HG02943 (cell line): ENCODE measurements around the gene DROSHA.
"Not testable (repeated sequence)": the region's sequence is repeated elsewhere in the genome, so short reads cannot be mapped to it uniquely, and the experiment has no call there.

Experiments used
- ATAC-seq: cut with Tn5 transposase; IDR thresholded peaks from one replicate; pipeline ENCODE4 v1.9.1; 2021; ENCODE audit warnings: mild to moderate bottlenecking, low read depth, moderate library complexity; ENCODE audit not compliant: unreplicated experiment

The DROSHA gene

DNA sequence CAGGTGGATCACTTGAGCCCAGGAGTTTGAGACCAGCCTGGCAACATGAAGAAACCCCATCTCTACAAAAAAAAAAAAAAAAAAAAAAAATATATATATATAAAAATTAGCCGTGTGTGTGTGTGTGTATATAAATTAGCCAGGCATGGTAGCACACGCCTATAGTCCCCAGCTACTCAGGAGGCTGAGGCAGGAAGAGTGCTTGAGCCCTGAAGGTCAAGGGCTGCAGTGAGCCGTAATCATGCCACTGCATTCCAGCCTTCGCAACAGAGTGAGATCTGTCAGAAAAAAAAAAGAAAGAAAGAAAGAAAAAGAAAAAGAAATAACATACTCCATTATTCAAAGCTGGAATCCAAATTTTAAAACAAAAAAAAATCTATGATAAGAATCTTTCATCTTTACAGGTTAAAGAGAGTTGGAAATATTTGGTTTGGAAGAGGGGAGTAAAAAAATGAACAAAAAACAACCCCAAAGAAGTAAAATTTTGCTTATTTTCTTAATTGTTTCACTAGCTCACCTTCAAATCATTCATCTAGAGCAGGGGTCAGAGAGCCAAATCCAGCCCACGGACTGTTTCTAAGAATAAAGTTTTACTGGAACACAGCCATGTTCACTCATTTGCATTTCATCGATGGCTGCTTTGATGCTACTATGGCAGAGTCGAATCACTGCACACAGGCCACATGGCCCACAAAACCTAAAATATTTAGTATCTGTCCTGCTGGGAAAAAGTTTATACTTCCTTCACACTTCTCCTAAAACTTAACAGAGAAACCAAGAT is 109.9 kb downstream of the DROSHA start:
- ATAC-seq, result no peak

- no peak for ATAC-seq
Measured at GRCh38 chr5:31417512-31417911, 114.4 kb downstream of the DROSHA start.

DNA sequence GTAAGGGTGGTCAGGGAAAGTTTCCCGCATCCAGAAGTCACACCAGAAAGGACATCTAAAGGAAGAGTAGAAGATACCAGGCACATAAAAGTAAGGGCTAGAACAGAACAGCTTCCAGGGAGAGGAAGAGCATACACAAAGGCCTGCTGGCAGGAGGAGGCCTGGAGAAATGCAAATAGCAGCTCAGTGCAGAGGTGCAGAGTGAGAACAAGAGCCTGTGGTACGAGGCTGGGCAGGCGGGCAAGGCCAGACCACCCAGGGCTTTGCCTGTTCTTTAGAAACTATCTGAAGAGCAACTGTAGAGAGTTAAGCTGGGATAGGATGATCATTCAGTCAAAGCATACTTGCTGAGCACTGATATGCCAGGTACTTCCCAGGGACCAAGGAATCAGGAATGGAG is 115.3 kb downstream of the DROSHA start:
- no peak for ATAC-seq

- ATAC-seq, result no peak
Measured at GRCh38 chr5:31415960-31416359, 115.9 kb downstream of the DROSHA start.

DNA sequence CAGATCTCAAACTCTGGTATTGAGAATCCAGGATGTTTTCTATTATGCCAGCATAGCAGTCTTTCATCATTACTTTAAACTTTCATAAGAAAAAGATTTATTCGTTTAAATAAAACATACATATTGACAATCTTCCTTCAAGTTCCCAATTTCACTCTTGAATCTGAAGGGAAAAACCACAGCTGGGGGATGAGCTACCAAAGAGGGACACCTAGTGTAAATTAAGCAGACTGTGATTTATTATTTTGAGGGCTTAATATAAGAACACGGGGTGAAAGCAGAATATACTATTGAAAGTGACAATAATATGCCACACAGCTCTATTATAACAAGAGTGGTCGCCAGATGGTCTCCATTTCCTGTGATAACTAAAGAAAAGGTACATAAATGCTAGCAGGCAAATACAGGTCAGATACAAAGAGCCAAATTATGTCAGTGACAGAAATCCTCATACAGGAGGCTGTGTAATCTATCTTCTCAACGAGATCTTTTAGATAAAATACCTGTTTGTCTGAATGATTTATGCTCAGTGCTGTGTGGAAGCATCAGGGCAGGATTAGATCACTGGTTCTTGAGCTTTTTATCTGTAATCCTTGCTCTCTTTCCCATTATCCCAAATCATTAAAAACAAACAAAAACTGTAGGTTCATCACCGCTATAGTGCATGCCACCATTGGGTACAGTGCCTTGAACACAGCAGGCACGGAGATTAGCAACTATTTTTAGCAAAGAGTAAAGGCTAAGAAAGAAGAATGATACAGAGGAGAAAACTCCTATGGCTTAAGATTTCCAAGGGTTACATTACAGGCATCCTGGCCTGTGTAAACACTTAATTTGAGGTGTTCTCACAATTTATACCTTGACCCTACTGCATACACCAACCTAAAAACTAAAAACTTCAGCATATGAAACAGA is 116.6 kb downstream of the DROSHA start:
- ATAC-seq, result no peak

GRCh38 chr5:31413030-31413812 is 118.7 kb downstream of the DROSHA start:
- ATAC-seq, result no peak

DNA sequence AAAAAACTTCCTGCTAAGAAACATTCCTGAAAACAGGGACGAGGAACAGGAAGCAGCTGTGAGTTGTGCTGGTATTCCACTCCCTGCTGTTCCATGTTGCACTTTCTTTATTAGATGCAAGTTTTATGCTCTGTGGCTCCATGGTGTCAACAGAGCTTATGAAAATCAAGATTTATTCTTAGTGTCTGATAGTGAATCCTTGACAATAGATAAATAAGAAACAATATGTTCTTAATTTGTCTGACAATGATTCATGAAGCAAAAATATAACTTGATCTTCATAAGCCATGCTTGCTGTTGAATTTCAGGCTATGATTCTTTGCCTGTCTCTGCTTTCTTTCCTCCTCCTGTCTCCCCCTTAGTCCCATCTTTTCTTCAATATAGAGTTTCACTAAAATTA is 119.6 kb downstream of the DROSHA start:
- ATAC-seq, result no peak

DNA sequence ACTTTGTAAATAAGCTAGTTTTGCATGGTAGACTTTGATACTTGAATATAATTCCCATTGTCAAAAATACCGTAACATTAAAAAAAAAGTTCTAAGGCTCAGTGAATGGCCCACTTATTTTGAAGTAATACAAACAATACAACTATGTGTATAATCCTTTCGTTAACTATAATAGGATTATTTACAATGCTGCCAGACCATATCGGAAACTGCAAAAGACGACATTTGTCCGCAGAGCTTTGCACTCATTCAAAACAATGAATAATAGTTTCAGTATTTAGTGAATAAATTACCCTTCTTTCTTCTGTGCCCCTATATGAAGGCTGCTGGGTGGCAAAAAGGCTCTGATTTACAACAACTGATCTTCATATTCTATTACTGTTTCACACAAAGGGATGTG is 121.8 kb downstream of the DROSHA start:
- no peak for ATAC-seq

- ATAC-seq, result no peak
Measured at GRCh38 chr5:31408814-31409213, 123.1 kb downstream of the DROSHA start.

DNA sequence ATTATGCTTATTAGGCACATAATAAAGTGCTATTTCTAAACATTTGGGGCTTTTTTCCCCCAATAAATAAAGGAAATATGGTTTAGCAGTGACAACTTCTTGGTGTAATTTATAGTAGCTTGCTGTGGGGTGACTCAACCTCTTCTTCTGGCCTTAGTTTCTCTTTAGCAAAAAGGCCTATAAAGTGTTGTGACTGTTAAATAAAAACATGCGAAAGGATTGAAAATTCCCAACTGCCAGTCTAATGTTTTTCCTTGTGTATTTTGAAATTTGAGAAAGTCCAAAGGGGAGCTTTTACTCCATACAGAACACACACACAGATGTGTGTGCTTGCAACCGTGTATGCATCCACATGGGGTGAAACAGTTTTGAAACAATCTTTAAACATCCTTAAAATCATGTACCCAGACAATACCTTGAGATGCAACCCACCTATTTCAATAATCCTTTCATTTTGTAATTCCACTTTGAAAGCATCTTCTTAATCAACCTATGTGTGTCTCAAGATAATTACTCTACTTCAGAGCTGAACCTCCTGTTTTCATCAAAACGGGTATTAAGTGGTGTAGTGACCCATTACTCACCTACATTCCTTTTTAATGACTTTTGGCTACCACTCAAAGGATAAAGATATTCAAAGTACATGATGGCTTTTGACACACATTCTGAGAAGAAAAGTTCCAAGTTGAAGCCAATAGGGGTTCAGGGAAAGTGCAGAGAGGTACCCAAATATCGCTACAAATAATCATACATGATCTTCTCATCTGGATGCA is 123.8 kb downstream of the DROSHA start:
- ATAC-seq, result no peak

DNA sequence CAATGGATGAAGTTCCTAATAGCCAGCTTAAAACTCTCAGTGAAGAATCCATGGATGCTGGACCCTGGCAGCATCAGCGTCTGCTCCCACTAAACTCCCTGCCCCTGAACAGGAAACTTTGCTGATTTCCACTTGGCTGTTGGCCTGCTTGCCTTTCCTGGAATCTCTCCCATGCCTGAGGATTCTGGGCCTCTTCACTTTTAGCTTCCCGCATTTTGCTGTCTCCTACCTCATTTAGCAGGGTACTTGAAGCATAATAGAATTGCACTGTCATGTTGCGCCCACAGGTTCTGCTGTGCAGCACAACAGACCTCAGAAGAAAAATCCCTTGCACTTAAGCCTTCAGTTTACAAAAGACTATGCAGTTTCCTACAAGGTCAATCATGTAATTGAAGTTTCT is 127.6 kb downstream of the DROSHA start:
- no peak for ATAC-seq

DNA sequence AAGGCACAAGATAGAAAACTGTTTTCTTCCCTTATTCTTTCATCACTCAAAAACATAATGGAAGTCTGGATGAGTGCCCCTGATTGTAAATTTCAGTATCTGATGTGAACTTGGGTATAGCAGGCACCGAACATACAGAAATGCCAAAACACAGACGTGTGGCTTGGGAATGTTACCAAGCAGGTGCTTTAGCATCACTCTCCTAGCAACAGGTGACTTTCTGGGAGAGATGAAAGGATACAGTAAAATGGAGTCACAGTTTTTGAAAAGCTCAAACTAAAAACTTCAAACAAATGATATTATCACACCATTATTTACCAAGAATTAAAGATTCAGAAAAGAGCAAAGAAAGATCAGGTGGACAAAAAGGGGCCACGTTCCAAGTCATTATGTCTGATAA is 130.2 kb downstream of the DROSHA start:
- no peak for ATAC-seq

DNA sequence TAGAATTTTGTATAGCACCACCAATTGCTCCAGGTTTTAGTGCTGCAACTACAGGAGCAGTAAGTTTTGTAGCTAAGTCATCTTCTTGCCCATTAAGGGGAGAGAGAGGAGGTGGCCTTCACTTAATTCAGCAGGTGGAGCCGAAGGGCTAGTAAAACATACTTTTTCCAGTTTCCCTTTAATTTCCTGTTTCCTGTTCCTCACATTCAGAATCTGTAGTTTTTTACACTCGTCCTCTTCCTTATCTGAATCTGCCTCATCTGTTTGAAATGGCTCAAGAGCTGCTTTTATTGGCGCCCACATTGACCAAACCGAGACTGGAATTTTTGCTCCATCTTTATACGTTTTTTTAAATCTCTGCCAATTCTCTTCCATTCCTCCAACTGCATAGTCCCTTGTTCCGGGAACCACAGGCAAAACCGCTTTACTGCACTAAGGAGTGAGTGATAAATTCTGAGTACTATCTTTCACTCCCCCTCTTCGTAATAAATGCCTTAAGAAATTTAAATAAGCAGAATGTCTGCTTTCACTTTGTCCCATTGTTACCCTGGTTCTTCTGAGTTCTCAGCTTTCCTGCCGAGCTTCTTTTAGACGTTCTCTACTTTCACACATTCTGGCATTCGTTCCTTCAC is 133.9 kb downstream of the DROSHA start:
- no peak for ATAC-seq

DNA sequence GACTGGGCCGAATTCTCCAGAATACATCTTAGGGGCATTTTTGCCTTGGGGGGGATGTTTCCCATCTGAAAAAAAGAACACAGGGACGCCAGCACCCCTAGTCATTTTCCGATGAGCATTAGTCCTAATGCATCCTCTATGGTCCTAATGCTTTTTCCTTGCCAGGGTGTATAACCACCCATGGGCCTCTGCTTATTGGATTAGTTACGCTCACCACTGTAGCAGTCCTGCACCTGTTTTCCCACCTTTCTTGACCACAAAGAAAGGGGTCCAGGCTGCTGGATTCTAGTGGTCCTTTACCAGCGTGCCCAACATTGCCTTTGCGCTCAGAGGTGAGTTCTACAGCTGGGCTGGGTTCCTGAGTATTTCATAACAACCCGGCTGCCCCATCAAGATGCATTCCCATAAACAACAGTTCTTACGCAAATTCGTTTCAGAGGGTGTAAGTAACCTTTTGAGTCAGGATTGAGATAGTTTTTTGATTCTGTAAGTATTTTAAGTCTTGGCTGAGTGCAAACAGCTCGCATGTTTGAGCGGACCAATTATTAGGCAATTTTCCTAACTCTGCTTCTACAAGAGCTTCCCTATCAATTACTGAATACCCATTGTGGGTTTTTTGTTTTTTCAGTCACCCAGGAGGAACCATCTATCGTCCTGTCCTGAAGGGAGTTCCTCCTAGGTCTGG is 135.1 kb downstream of the DROSHA start:
- no peak for ATAC-seq

DNA sequence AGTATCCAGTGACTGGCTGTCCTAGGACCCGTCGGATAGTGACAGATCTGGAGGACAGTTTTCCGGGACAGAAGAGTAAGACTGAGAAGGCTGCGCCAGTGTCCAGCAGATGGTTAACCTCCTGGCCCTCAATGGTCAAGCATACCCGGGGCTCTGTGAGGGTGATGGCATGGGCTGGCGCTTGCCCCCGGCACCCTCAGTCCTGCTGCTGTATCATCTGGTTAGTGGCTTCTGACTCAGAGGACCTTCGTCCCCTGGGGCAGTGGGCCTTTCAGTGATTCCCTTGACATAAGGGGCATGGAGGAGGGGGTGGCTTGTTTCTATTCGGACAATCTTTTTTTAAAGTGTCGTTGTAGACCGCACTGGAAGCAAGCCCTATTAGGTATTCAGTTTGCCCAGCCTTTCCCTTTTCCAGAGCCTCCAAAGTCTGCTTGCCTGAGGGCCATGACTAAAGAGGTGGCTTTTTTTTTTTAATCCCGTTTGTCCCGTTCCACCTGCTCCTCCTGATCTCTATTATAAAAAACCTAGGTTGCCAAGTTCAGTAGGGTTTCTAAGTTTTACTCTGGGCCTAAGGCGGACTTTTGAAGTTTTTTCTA is 136.3 kb downstream of the DROSHA start:
- not testable (repeated sequence) for ATAC-seq

- ATAC-seq, result no peak
Measured at GRCh38 chr5:31393126-31393525, 138.8 kb downstream of the DROSHA start.

GRCh38 chr5:31392061-31392460 is 139.8 kb downstream of the DROSHA start:
- no peak for ATAC-seq

DNA sequence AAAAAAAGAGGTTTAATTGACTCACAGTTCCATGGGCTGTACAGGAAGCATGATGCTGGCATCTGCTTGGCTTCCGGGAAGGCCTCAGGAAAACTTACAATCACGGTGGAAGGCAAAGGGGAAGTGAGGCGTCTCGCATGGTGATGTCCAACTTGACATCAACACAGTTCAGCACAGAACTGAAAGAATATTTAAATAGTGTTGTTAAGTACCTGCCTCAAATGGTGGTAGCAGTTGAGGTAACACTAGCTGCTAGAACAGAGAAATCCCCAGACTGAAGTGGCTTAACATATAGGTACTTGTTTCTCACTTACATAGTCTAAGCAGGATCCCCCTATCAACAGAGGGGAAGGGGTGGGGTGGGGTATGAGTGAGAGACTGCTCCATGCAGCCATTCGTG is 141.6 kb downstream of the DROSHA start:
- no peak for ATAC-seq
